Parathyroid adenoma (tissue), 2 donors: ENCODE data around the gene NCLN.

Source experiments
- H2AFZ ChIP-seq: fragments of 300-600 bp; sonication (generic); one replicate; pipeline ENCODE4 v1.7.0; 2017; ENCODE audit warnings: antibody characterized with exemption, mild to moderate bottlenecking
- H3K27ac ChIP-seq: fragments of 300-600 bp; sonication (generic); one replicate; pipeline ENCODE4 v1.7.0; 2017
- H3K27me3 ChIP-seq: fragments of 300-600 bp; sonication (generic); one replicate; pipeline ENCODE4 v1.7.0; 2017; ENCODE audit warnings: low read length; ENCODE audit not compliant: control insufficient read depth, insufficient read depth
- H3K36me3 ChIP-seq: fragments of 300-600 bp; sonication (generic); one replicate; pipeline ENCODE4 v1.7.0; 2017; ENCODE audit warnings: low read length; ENCODE audit not compliant: control insufficient read depth, insufficient read depth
- H3K4me1 ChIP-seq: fragments of 300-600 bp; sonication (generic); one replicate; pipeline ENCODE4 v1.7.0; 2017; ENCODE audit warnings: control low read depth
- H3K4me2 ChIP-seq: fragments of 300-600 bp; sonication (generic); one replicate; pipeline ENCODE4 v1.7.0; 2017; ENCODE audit warnings: low read length
- H3K4me3 ChIP-seq: fragments of 300-600 bp; sonication (generic); one replicate; pipeline ENCODE4 v1.7.0; 2017; ENCODE audit warnings: low read depth, low read length
- H3K79me2 ChIP-seq: fragments of 300-600 bp; sonication (generic); one replicate; pipeline ENCODE4 v1.7.0; 2017; ENCODE audit warnings: control low read depth
- H3K9ac ChIP-seq: fragments of 300-600 bp; sonication (generic); one replicate; pipeline ENCODE4 v1.7.0; 2017; ENCODE audit warnings: mild to moderate bottlenecking
- H3K9me3 ChIP-seq: fragments of 300-600 bp; sonication (generic); one replicate; pipeline ENCODE4 v1.7.0; 2017; ENCODE audit warnings: low read length; ENCODE audit not compliant: control insufficient read depth
- TF ChIP-seq, protein P1 (sequence below): fragments of 300-600 bp; sonication (generic); IDR thresholded peaks from one replicate; pipeline ENCODE4 v1.7.0; 2017; ENCODE audit warnings: antibody characterized with exemption, mild to moderate bottlenecking
- donor health status: primary hyperparathyroidism.

NCLN gene

DNA sequence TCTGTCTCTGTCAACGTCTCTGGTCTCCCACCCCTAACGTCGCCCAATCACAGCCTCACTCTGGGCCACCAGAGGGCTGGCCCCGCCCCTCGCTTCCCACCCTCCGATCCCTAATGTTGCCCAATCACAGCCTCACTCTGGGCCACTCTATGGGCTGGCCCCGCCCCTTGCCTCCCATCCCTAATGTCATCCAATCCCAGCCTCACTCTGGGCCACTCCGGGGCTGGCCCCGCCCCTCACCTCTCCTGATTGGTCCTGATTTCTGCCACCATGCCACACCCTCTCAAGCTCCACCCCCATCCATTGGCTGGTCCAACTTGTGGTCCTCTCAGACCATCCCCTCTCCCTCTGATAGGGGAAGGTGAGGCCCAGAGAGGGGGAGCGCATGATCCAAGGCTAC lies 63.7 kb downstream of the NCLN start:
- H2AFZ ChIP-seq: no peak overlapping the region
- H3K36me3 ChIP-seq: no peaks in the 10 kb centered on the region
- H3K9ac ChIP-seq: no peak overlapping the region
- no peak overlapping the region for H3K4me2 ChIP-seq
- H3K4me1 ChIP-seq: no peaks in the 10 kb centered on the region
- H3K9me3 ChIP-seq: no peaks in the 10 kb centered on the region
- H3K4me3 ChIP-seq: no peak overlapping the region
- H3K79me2 ChIP-seq: no peaks in the 10 kb centered on the region
- H3K27me3 ChIP-seq: no peaks in the 10 kb centered on the region
- H3K27ac ChIP-seq: no peak overlapping the region
- TF ChIP-seq, protein P1, sequence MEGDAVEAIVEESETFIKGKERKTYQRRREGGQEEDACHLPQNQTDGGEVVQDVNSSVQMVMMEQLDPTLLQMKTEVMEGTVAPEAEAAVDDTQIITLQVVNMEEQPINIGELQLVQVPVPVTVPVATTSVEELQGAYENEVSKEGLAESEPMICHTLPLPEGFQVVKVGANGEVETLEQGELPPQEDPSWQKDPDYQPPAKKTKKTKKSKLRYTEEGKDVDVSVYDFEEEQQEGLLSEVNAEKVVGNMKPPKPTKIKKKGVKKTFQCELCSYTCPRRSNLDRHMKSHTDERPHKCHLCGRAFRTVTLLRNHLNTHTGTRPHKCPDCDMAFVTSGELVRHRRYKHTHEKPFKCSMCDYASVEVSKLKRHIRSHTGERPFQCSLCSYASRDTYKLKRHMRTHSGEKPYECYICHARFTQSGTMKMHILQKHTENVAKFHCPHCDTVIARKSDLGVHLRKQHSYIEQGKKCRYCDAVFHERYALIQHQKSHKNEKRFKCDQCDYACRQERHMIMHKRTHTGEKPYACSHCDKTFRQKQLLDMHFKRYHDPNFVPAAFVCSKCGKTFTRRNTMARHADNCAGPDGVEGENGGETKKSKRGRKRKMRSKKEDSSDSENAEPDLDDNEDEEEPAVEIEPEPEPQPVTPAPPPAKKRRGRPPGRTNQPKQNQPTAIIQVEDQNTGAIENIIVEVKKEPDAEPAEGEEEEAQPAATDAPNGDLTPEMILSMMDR: no peak

DNA sequence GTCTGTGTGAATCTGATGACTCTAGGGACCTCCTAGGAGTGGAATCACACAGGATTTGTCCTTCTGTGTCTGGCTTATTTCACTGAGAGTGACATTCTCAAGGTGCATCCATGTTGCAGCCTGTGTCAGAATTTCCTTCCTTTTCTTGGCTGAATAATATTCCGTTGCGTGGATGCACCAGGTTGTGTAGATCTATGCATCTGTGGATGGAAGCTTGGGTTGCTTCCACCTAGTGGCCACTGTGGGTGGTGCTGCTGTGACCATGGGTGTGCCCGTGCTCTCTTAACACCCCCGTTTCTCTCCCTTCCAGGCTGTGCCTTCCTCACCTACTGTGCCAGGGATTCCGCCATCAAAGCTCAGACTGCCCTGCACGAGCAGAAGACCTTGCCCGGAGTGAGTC lies 64.9 kb downstream of the NCLN start:
- H3K4me3 ChIP-seq: no peak overlapping the region
- H3K36me3 ChIP-seq: no peaks in the 10 kb centered on the region
- no peaks in the 10 kb centered on the region for H3K27me3 ChIP-seq
- no peaks in the 10 kb centered on the region for H3K9me3 ChIP-seq
- TF ChIP-seq, protein P1: peak; percentile 56
- no peak overlapping the region for H2AFZ ChIP-seq
- H3K9ac ChIP-seq: no peak overlapping the region
- no peak overlapping the region for H3K27ac ChIP-seq
- H3K4me2 ChIP-seq: no peak overlapping the region
- no peaks in the 10 kb centered on the region for H3K79me2 ChIP-seq
- H3K4me1 ChIP-seq: no peaks in the 10 kb centered on the region

DNA sequence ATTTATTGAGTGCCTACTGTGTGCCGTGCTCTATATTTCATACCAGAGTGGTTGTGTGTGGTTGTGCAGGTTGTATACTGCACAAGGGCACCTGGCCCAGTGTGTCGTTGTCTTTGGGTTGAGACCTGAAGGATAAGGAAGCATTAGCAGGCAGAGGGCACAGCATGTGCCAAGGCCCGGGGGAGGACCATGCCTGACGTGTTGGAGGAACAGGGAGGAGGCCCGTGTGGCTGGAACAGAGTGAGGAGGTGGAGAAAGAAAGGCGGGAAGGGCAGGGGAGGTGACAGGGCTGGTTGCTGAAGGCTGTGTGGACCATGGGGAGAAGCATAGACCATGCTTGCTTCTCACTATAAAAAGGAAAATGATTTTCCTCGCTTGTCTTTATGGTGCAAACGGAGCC lies 65.5 kb downstream of the NCLN start:
- TF ChIP-seq, protein P1: no peak
- H3K27me3 ChIP-seq: no peaks in the 10 kb centered on the region

DNA sequence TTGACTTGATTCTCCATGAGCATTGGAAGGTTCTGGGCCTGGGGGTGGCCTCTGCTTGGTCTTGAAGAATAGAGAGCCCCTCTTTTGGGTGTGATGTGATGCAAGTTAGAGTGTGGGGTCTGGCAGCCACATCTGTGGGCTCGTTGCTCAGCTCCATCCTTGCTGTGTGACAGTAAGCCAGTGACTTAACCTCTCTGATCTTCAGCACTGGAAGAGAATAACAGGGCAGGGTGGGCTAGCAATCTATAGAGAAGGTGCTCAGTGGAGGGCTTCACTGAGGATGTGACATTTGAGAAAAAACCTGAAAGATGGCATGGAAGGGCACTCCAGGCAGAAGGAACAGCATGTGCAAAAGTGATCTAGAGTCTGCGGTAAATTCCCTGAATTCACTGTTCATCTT lies 66.9 kb downstream of the NCLN start:
- no peaks in the 10 kb centered on the region for H3K79me2 ChIP-seq
- H3K36me3 ChIP-seq: no peaks in the 10 kb centered on the region
- H3K9ac ChIP-seq: no peak overlapping the region
- H2AFZ ChIP-seq: no peak overlapping the region
- no peaks in the 10 kb centered on the region for H3K9me3 ChIP-seq
- H3K4me3 ChIP-seq: no peak overlapping the region
- TF ChIP-seq, protein P1: no peak
- H3K4me2 ChIP-seq: no peak overlapping the region
- no peak overlapping the region for H3K27ac ChIP-seq
- no peaks in the 10 kb centered on the region for H3K27me3 ChIP-seq
- H3K4me1 ChIP-seq: no peaks in the 10 kb centered on the region

More for the DNA sequence above, 65.5 kb downstream of the NCLN start:
- Histone ChIP-seq H3K4me1 (no peaks in the 10 kb centered on the region), H3K9me3 (no peaks in the 10 kb centered on the region), H3K36me3 (no peaks in the 10 kb centered on the region), H3K4me2 (no peak overlapping the region), H3K27ac (no peak overlapping the region), H3K79me2 (no peaks in the 10 kb centered on the region), H2AFZ (no peak overlapping the region), H3K9ac (no peak overlapping the region), H3K4me3 (no peak overlapping the region)

DNA sequence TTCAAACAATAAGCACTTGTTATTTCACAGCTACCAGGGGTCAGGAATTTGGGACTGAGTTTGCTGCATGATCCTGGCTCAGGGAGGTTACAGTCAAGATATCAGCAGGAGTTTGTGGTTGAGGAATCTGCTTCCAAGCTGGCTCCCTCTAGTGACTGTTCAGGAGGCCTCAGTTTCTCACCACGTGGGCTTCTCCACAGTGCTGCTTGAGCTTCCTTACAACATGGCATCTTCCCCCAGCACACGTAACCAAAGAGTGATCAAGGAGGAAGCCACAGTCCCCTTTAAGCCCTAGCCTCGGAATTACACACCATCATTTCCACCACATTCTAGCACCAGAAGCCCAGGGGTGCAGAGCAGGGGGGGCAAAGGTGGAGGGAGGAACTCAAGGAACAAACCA lies 67.5 kb downstream of the NCLN start:
- TF ChIP-seq, protein P1: no peak
- Histone ChIP-seq H3K9me3 (no peaks in the 10 kb centered on the region), H3K4me3 (no peak overlapping the region), H3K79me2 (no peaks in the 10 kb centered on the region), H3K9ac (no peak overlapping the region), H3K4me2 (no peak overlapping the region), H3K27ac (no peak overlapping the region), H3K36me3 (no peaks in the 10 kb centered on the region), H3K27me3 (no peaks in the 10 kb centered on the region), H3K4me1 (no peaks in the 10 kb centered on the region), H2AFZ (no peak overlapping the region)
